Adrenal gland (tissue), 12 donors: ENCODE measurements around the gene STAP2. TPM values are rescaled to one million over a fixed set of nuclear protein-coding genes. Genes with fewer than 3 reads are reported as not detected.
A peak's percentile ranks its signal among the peaks of the same experiment; 100 is the strongest.
"Not testable (repeated sequence)": the region's sequence is repeated elsewhere in the genome, so short reads cannot be mapped to it uniquely, and the experiment has no call there.

ENCODE experiments used
- DNase-seq, 7 donors: peaks; one replicate each; pipeline ENCODE4 v3.0.0-alpha.2; 2019 to 2020
- H3K27ac ChIP-seq, 5 donors: fragments of 200-600 bp; sonication (generic) in 4 of 5; 1 replicate in 3 of 5; 2 replicates in 2 of 5; pipeline versions ENCODE4 v1.5.1 to v1.8.0; 2016 to 2020; ENCODE audit warnings: mild to moderate bottlenecking in 1 of 5
- H3K27me3 ChIP-seq: fragments of 200-600 bp; 2 replicates; pipeline ENCODE4 v1.8.0; 2021
- H3K36me3 ChIP-seq, 2 donors: fragments of 200-600 bp; replicated peaks in 1 of 2; 1 replicate in 1 of 2; 2 replicates in 1 of 2; pipeline versions ENCODE4 v1.5.1 to v1.8.0; 2018 to 2022
- H3K4me1 ChIP-seq, 2 donors: fragments of 200-600 bp; replicated peaks in 1 of 2; 1 replicate in 1 of 2; 2 replicates in 1 of 2; pipeline versions ENCODE4 v1.5.1 to v1.8.0; 2018 to 2021
- H3K4me3 ChIP-seq, 4 donors: fragments of 200-600 bp; sonication (generic) in 3 of 4; one replicate each; pipeline ENCODE4 v1.5.1; 2016 to 2018
- H3K9me3 ChIP-seq, 3 donors: fragments of 200-600 bp; sonication (generic) in 1 of 3; replicated peaks in 1 of 3; 1 replicate in 2 of 3; 2 replicates in 1 of 3; pipeline versions ENCODE4 v1.5.1 to v1.8.0; 2016 to 2021
- CTCF ChIP-seq, 6 experiments: fragments of 450-650 bp in 4 of 6; fragments of 200-600 bp in 2 of 6; sonication (generic) in 1 of 6; IDR thresholded peaks; 1 replicate in 5 of 6; 2 replicates in 1 of 6; pipeline versions ENCODE4 v1.5.1 to v1.8.0; 2016 to 2021; ENCODE audit warnings: antibody characterized with exemption in 6 of 6, mild to moderate bottlenecking in 2 of 6, moderate library complexity in 1 of 6
- POLR2A ChIP-seq, 2 donors: fragments of 450-650 bp; IDR thresholded peaks; one replicate each; pipeline ENCODE4 v1.6.1; 2017; ENCODE audit warnings: antibody characterized with exemption in 2 of 2, mild to moderate bottlenecking in 2 of 2, moderate library complexity in 1 of 2
- WGBS, 4 donors: extraction: QIAGEN DNeasy Blood & Tissue Kit in 2 of 4; methylation state at CpG; one replicate each; pipeline versions ENCODE4 v1.1.5 to v1.1.7; 2013 to 2017; 5-methylcytosine and 5-hydroxymethylcytosine counted together
- intact Hi-C, 2 donors: fragments of 100-400 bp; cut with DNase I; formaldehyde crosslinking; loops; one replicate each; pipeline versions ENCODE4 v1.14.1 to v1.15.0; 2022 to 2023
- polyA plus RNA-seq, 3 donors: library from polyadenylated mRNA; stranded (reverse); fragments of 200-250 nt in 2 of 3; fragments of 350-450 nt in 1 of 3; fragmentation: Illumina TruSeq in 1 of 3; extraction: RNeasy Lipid Tissue Mini Kit (QIAGEN cat#74804) in 1 of 3; gene quantifications; one replicate each; pipeline ENCODE4 v1.2.3, GENCODE V29; 2013 to 2014
- total RNA-seq, 9 donors: library from RNA; depleted of rRNA in 4 of 9; stranded (reverse); fragments of >200 nt in 4 of 9; fragments of 120-200 nt in 1 of 9; fragmentation: NEBNext Ultra II Directional in 1 of 9; extraction: Animal tissue kit (Norgen Biotek cat#: 25700) in 1 of 9; gene quantifications; one replicate each; pipeline versions ENCODE4 v1.1.0 to v1.2.4, GENCODE V29; 2013 to 2023
- donor health status: healthy with polysubstance abuse.
- donor health status: Bipolar disorder and iron deficiency.
- donor health status: DM: yes; HTN: yes; CAD: no.
- donor health status: DM: no; HTN: no; CAD: no.
- donor health status: DM: no; HTN: no; CAD: no.
- donor health status: DM: yes; HTN: yes; CAD: no.

The STAP2 gene
- total and polyA plus RNA-seq, 12 donors = 5.7 to 106 (median 36.5) TPM

DNA sequence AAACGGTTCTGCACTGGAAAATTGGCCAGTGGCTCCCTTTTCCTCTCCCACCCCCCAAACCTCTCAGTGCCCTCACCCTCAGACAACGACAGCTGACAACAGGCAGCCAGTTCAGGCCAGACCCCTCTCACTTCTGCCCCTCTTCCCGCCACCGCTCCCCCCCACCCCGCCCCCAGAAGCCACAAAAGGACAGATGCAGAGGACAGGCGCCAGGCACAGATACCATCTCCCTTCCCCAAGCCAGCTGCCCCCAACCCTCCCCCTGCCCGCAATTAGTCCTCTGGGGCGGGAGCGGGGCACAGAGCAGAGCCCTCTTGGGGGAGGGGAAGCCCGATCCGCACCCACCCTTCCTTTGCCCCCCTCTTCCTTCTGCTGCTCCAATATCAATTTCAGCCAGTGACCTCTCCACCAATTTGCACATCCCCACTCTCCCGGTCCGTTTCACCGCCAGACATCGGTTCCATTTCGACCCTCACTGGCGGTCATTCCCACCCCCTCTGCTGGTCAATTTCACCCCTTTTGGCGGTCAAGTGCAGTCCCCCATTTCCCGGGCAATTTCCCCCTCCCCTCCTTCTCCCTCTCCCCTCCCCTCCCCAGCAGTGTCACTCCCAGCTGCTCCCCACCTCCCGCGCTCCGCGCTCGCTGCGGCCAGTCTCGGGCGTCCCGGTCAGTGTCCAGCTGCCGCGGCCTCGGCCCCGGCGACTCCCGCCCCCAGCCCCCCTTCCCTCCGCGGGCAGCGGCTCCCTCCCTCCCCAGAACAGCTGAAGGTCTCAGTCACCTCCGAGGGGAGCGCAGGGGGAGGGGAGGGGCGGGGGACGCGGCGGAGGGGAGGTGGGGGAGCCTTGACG is 60.0 kb downstream of the STAP2 start, which contains the start of gene SHD:
SHD (plus strand) TSS at position 848 of the 848 bp plus-strand sequence. CDS start 798 bp downstream, outside the sequence.
- TF ChIP-seq CTCF (IDR thresholded peaks at IDR 0.05) = no peak
- TF ChIP-seq POLR2A (IDR thresholded peaks at IDR 0.05) = no peak
- Histone ChIP-seq H3K36me3 (no peaks in the 10 kb centered on the region), H3K4me3 (peak within 1 kb of the TSS in 2 of 4 donors; percentile 6 to 41), H3K9me3 (no peaks in the 10 kb centered on the region), H3K4me1 (peaks cover 12 to 13% of the 10 kb centered on the region in 2 donors), H3K27me3 (peaks cover 25% of the 10 kb centered on the region), H3K27ac (no peak within 1 kb of the TSS)
- DNase-seq = no peak
- WGBS, 4 donors = 4 to 7% (median 5%) methylated on average over 11 to 41 of the region's 44 CpGs
- intact Hi-C loops = no loop called here

- intact Hi-C loops = no loop called here
- Histone ChIP-seq H3K36me3 (no peaks in the 10 kb centered on the region), H3K27me3 (peaks cover 25% of the 10 kb centered on the region), H3K27ac (no peak overlapping the region), H3K4me3 (no peak overlapping the region), H3K9me3 (no peaks in the 10 kb centered on the region), H3K4me1 (peaks cover 12 to 13% of the 10 kb centered on the region in 2 donors)
- 14 to 45% (median 30%) methylated on average over 2 to 4 of the region's 4 CpGs for WGBS, 4 donors
- no peak for DNase-seq
- no peak for TF ChIP-seq CTCF (IDR thresholded peaks at IDR 0.05)
- no peak for TF ChIP-seq POLR2A (IDR thresholded peaks at IDR 0.05)
These were observed 60.6 kb downstream of the STAP2 start for GRCh38 chr19:4278010-4278409.

DNA sequence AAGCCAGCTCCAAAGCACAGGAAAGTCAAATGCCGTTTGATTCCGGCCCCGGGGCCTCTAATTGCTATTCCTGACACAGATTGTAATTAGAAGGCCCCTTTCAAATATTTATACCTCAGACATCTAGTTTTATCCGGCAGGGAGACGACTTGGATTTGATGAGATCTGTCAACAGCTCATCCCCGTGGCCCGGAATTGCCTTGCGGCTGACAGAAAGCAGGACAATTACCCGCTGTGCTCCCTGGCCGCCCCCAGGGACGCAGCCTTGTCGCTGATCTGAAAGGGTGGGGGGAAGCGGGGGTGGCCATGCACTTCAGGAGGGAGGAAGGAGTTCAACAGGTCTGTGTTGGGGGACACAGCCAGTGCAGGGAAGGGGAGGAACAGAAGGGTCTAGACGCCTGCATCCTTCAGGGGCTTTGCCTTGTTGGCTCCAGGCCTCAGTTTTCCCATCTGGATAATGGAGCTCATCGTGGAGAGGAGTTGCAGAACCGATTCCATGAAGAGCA is 61.4 kb downstream of the STAP2 start:
- TF ChIP-seq POLR2A (IDR thresholded peaks at IDR 0.05) = no peak
- TF ChIP-seq CTCF (IDR thresholded peaks at IDR 0.05) = no peak
- WGBS, 4 donors = 24 to 42% (median 35%) methylated on average over 14 to 16 of the region's 16 CpGs
- Histone ChIP-seq H3K9me3 (no peaks in the 10 kb centered on the region), H3K4me1 (peaks cover 12 to 13% of the 10 kb centered on the region in 2 donors), H3K27ac (no peak overlapping the region), H3K36me3 (no peaks in the 10 kb centered on the region), H3K4me3 (no peak overlapping the region), H3K27me3 (peaks cover 22% of the 10 kb centered on the region)
- intact Hi-C loops = no loop called here
- DNase-seq = no peak

- H3K4me1 ChIP-seq, H3K9me3 ChIP-seq, H3K4me3 ChIP-seq, intact Hi-C loops, H3K36me3 ChIP-seq, H3K27ac ChIP-seq, H3K27me3 ChIP-seq: not testable (repeated sequence)
- WGBS, 4 donors = 19 to 52% (median 40%) methylated on average over 5 to 6 of the region's 6 CpGs
- DNase-seq = peak in 3 of 7 donors; percentile 26 to 34 (median 31)
These were observed 64.3 kb downstream of the STAP2 start for GRCh38 chr19:4274321-4274686.

Other genes with a start within 250 kb of the STAP2 start
- gene MAP2K2, start 214.7 kb downstream of the STAP2 start, total RNA-seq = 100 to 1,000 TPM in 7 of 9 donors, 10 to 100 TPM in 2; 81.5 to 188 (median 140) TPM
- gene MAP2K2, start 214.7 kb downstream of the STAP2 start, polyA plus RNA-seq = 100 to 1,000 TPM; 114 to 369 (median 336) TPM
- gene CREB3L3, start 185.2 kb downstream of the STAP2 start, total RNA-seq = 10 to 100 TPM in 1 of 9 donors, 1 to 10 TPM in 2, under 1 TPM in 3, not detected in 3; 0.38 to 30.4 (median 1.4) TPM
- gene CREB3L3, start 185.2 kb downstream of the STAP2 start, polyA plus RNA-seq = 1 to 10 TPM in 2 of 3 donors, under 1 TPM in 1; 0.60 to 4.4 (median 1.0) TPM
- 10 to 100 TPM in 8 of 9 donors, 1 to 10 TPM in 1; 7.8 to 39.2 (median 21.9) TPM for gene SIRT6, start 156.3 kb downstream of the STAP2 start, total RNA-seq
- gene SIRT6, start 156.3 kb downstream of the STAP2 start, polyA plus RNA-seq = 10 to 100 TPM in 2 of 3 donors, 1 to 10 TPM in 1; 2.8 to 72.8 (median 53.7) TPM
- gene ANKRD24, start 156.1 kb downstream of the STAP2 start, total RNA-seq = 1 to 10 TPM; 1.1 to 9.9 (median 3.2) TPM
- 10 to 100 TPM in 2 of 3 donors, 1 to 10 TPM in 1; 1.1 to 17.2 (median 14.7) TPM for gene ANKRD24, start 156.1 kb downstream of the STAP2 start, polyA plus RNA-seq
- 10 to 100 TPM in 3 of 9 donors, 1 to 10 TPM in 5, under 1 TPM in 1; 0.44 to 18.0 (median 7.5) TPM for gene EBI3, start 109.3 kb downstream of the STAP2 start, total RNA-seq
- 1 to 10 TPM; 1.4 to 5.7 (median 4.7) TPM for gene EBI3, start 109.3 kb downstream of the STAP2 start, polyA plus RNA-seq
- 10 to 100 TPM; 14.0 to 34.4 (median 23.9) TPM for gene YJU2, start 91.7 kb downstream of the STAP2 start, total RNA-seq
- gene YJU2, start 91.7 kb downstream of the STAP2 start, polyA plus RNA-seq = 10 to 100 TPM; 19.9 to 81.2 (median 45.3) TPM
- gene SHD, start 59.6 kb downstream of the STAP2 start, total RNA-seq = 1 to 10 TPM in 2 of 9 donors, under 1 TPM in 1, not detected in 6; 0.67 to 4.1 (median 1.8) TPM
- gene SHD, start 59.6 kb downstream of the STAP2 start, polyA plus RNA-seq = under 1 TPM; 0.07 to 0.80 (median 0.24) TPM
- under 1 TPM in 1 of 9 donors, not detected in 8; 0.25 TPM for gene TMIGD2, start 36.4 kb downstream of the STAP2 start, total RNA-seq
- gene TMIGD2, start 36.4 kb downstream of the STAP2 start, polyA plus RNA-seq = under 1 TPM in 2 of 3 donors, not detected in 1; 0.17 to 0.24 TPM
- 1 to 10 TPM in 4 of 9 donors, under 1 TPM in 2, not detected in 3; 0.34 to 2.4 (median 1.1) TPM for gene FSD1, start 34.2 kb downstream of the STAP2 start, total RNA-seq
- gene FSD1, start 34.2 kb downstream of the STAP2 start, polyA plus RNA-seq = 1 to 10 TPM in 2 of 3 donors, under 1 TPM in 1; 0.46 to 7.2 (median 3.0) TPM
- gene MPND, start 4.7 kb upstream of the STAP2 start, total RNA-seq = 10 to 100 TPM in 6 of 9 donors, 1 to 10 TPM in 3; 4.5 to 37.5 (median 15.6) TPM
- gene MPND, start 4.7 kb upstream of the STAP2 start, polyA plus RNA-seq = 10 to 100 TPM in 2 of 3 donors, 1 to 10 TPM in 1; 7.0 to 52.3 (median 38.5) TPM
- gene SH3GL1, start 61.7 kb upstream of the STAP2 start, total RNA-seq = 100 to 1,000 TPM in 1 of 9 donors, 10 to 100 TPM in 8; 45.5 to 112 (median 83.8) TPM
- 100 to 1,000 TPM in 1 of 3 donors, 10 to 100 TPM in 2; 20.9 to 104 (median 96.4) TPM for gene SH3GL1, start 61.7 kb upstream of the STAP2 start, polyA plus RNA-seq
- 10 to 100 TPM in 2 of 9 donors, 1 to 10 TPM in 7; 3.4 to 14.6 (median 8.7) TPM for gene CHAF1A, start 63.8 kb upstream of the STAP2 start, total RNA-seq
- gene CHAF1A, start 63.8 kb upstream of the STAP2 start, polyA plus RNA-seq = 1 to 10 TPM; 4.0 to 8.2 (median 7.3) TPM
- 100 to 1,000 TPM; 113 to 317 (median 268) TPM for gene UBXN6, start 119.0 kb upstream of the STAP2 start, total RNA-seq
- gene UBXN6, start 119.0 kb upstream of the STAP2 start, polyA plus RNA-seq = 100 to 1,000 TPM in 2 of 3 donors, 10 to 100 TPM in 1; 53.9 to 257 (median 250) TPM
- gene HDGFL2, start 133.5 kb upstream of the STAP2 start, total RNA-seq = 10 to 100 TPM; 29.9 to 54.6 (median 34.9) TPM
- gene HDGFL2, start 133.5 kb upstream of the STAP2 start, polyA plus RNA-seq = 10 to 100 TPM; 22.0 to 74.7 (median 55.8) TPM
- 1 to 10 TPM in 6 of 9 donors, under 1 TPM in 3; 0.17 to 9.1 (median 2.0) TPM for gene PLIN4, start 179.7 kb upstream of the STAP2 start, total RNA-seq
- gene PLIN4, start 179.7 kb upstream of the STAP2 start, polyA plus RNA-seq = 10 to 100 TPM in 1 of 3 donors, 1 to 10 TPM in 1, under 1 TPM in 1; 0.09 to 25.4 (median 9.3) TPM
- gene PLIN5, start 196.4 kb upstream of the STAP2 start, total RNA-seq = 10 to 100 TPM in 4 of 9 donors, 1 to 10 TPM in 5; 1.5 to 47.6 (median 5.5) TPM
- gene PLIN5, start 196.4 kb upstream of the STAP2 start, polyA plus RNA-seq = 10 to 100 TPM in 1 of 3 donors, 1 to 10 TPM in 1, under 1 TPM in 1; 0.57 to 44.3 (median 9.0) TPM
- 10 to 100 TPM in 1 of 9 donors, 1 to 10 TPM in 5, under 1 TPM in 2, not detected in 1; 0.33 to 52.5 (median 3.2) TPM for gene LRG1, start 201.2 kb upstream of the STAP2 start, total RNA-seq
- 1 to 10 TPM in 2 of 3 donors, under 1 TPM in 1; 0.80 to 1.6 (median 1.2) TPM for gene LRG1, start 201.2 kb upstream of the STAP2 start, polyA plus RNA-seq
- 10 to 100 TPM in 8 of 9 donors, 1 to 10 TPM in 1; 7.1 to 59.2 (median 37.2) TPM for gene SEMA6B, start 220.9 kb upstream of the STAP2 start, total RNA-seq
- gene SEMA6B, start 220.9 kb upstream of the STAP2 start, polyA plus RNA-seq = 10 to 100 TPM in 2 of 3 donors, 1 to 10 TPM in 1; 3.1 to 19.8 (median 15.9) TPM